HepG2 (cell line): ENCODE measurements around the gene RERE.

Experiments
- ATM ChIP-seq: fragments of 450-650 bp; IDR thresholded peaks from 2 replicates; pipeline ENCODE4 v1.7.1; 2017; ENCODE audit warnings: mild to moderate bottlenecking, borderline replicate concordance
- ELF1 ChIP-seq: sonication (generic); formaldehyde crosslinking; IDR thresholded peaks from 2 replicates; pipeline ENCODE4 v1.4.0; 2020; ENCODE audit warnings: missing genetic modification reagents
- FOXM1 ChIP-seq: sonication (generic); formaldehyde crosslinking; IDR thresholded peaks from 2 replicates; pipeline ENCODE4 v1.5.0; 2020; ENCODE audit warnings: missing genetic modification reagents
- POLR2AphosphoS5 ChIP-seq: IDR thresholded peaks from 2 replicates; pipeline ENCODE4 v1.6.1; 2012; ENCODE audit warnings: low read depth, low read length
- SMC3 ChIP-seq: IDR thresholded peaks from 2 replicates; pipeline ENCODE4 v1.6.1; 2011; ENCODE audit warnings: low read length, improper control_type of control experiment
- ZBTB2 ChIP-seq: sonication (generic); formaldehyde crosslinking; IDR thresholded peaks from 2 replicates; pipeline ENCODE4 v1.8.0; 2022; ENCODE audit warnings: low read depth, missing genetic modification reagents
- ZNF12 ChIP-seq: sonication (generic); formaldehyde crosslinking; IDR thresholded peaks from 2 replicates; pipeline ENCODE4 v1.5.0; 2020; ENCODE audit warnings: missing genetic modification reagents
- ZNF546 ChIP-seq: sonication (generic); formaldehyde crosslinking; conservative IDR thresholded peaks from 2 replicates; pipeline ENCODE4 v1.8.1; 2023; ENCODE audit warnings: mild to moderate bottlenecking, missing genetic modification reagents

- TF ChIP-seq ELF1: no peak
- no peak for TF ChIP-seq ZNF12 (CRISPR knock-in tag)
- no peak for TF ChIP-seq SMC3
- TF ChIP-seq ZBTB2 (CRISPR knock-in tag): no peak
- TF ChIP-seq ATM: no peak
- TF ChIP-seq FOXM1: no peak
- no peak for TF ChIP-seq POLR2AphosphoS5
- TF ChIP-seq ZNF546 (CRISPR knock-in tag): no peak
Observed at GRCh38 chr1:8410791-8411190, 406.6 kb downstream of the RERE start.
